Measurements from ENCODE around the gene FUT4. TPM values are rescaled to one million over a fixed set of nuclear protein-coding genes. Genes with fewer than 3 reads are reported as not detected.

The FUT4 gene, protein sequence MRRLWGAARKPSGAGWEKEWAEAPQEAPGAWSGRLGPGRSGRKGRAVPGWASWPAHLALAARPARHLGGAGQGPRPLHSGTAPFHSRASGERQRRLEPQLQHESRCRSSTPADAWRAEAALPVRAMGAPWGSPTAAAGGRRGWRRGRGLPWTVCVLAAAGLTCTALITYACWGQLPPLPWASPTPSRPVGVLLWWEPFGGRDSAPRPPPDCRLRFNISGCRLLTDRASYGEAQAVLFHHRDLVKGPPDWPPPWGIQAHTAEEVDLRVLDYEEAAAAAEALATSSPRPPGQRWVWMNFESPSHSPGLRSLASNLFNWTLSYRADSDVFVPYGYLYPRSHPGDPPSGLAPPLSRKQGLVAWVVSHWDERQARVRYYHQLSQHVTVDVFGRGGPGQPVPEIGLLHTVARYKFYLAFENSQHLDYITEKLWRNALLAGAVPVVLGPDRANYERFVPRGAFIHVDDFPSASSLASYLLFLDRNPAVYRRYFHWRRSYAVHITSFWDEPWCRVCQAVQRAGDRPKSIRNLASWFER
- 0.23 and 0.32 TPM in 2 replicates for total RNA-seq (2022)
- Bru-seq, nascent RNA: percentile 40 among the genes with signal in this experiment
- percentile 17 among the genes with signal in this experiment for BruChase-seq, experiment 1, labeled RNA remaining after a 6-hour chase
- BruChase-seq, experiment 2, labeled RNA remaining after a 2-hour chase: percentile 41 among the genes with signal in this experiment
- long read RNA-seq, full-length matches to known transcripts: 3 of 3 reads
- long read RNA-seq, partial matches to known transcripts: 0 of 3 reads
- long read RNA-seq, other reads (novel, unspliced or antisense): 0 of 3 reads

DNA sequence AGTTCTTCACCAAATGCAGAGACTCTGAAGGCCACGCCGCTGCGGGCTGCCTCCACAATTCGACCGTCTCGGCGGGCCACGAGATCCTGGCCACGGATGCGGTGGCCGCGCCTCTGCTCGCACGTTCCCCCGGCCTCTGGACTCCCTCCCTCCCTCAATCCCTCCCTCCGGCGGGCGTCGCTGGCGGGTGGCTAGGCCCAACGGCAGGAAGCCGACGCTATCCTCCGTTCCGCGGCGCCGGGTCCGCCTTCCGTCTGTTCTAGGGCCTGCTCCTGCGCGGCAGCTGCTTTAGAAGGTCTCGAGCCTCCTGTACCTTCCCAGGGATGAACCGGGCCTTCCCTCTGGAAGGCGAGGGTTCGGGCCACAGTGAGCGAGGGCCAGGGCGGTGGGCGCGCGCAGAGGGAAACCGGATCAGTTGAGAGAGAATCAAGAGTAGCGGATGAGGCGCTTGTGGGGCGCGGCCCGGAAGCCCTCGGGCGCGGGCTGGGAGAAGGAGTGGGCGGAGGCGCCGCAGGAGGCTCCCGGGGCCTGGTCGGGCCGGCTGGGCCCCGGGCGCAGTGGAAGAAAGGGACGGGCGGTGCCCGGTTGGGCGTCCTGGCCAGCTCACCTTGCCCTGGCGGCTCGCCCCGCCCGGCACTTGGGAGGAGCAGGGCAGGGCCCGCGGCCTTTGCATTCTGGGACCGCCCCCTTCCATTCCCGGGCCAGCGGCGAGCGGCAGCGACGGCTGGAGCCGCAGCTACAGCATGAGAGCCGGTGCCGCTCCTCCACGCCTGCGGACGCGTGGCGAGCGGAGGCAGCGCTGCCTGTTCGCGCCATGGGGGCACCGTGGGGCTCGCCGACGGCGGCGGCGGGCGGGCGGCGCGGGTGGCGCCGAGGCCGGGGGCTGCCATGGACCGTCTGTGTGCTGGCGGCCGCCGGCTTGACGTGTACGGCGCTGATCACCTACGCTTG, at the start of gene FUT4:
Gene FUT4 (plus strand): TSS at position 227 of the 951 bp plus-strand sequence. CDS start 213 bp downstream, at position 440.
- CTCF ChIA-PET: interaction anchor here (0.7 kb wide), 1 partner anchor 13 kb away, joined by 3 read pairs; no protein-coding TSS in a partner anchor
- Mint-ChIP-seq H3K36me3 (ENCODE audit: insufficient read depth, unreplicated experiment) (peaks cover 7% of the 10 kb centered on the region), H3K9me3 (ENCODE audit: unreplicated experiment) (no peaks in the 10 kb centered on the region), H3K4me1 (ENCODE audit: insufficient read depth, unreplicated experiment) (peaks cover 10% of the 10 kb centered on the region), H3K27me3 (ENCODE audit: insufficient read depth, unreplicated experiment) (no peaks in the 10 kb centered on the region), H3K4me3 (ENCODE audit: unreplicated experiment) (peak within 1 kb of the TSS; percentile 66), H3K27ac (ENCODE audit: low read depth, unreplicated experiment) (no peak within 1 kb of the TSS)
- intact Hi-C loops (cut with micrococcal nuclease): no loop called here
- POLR2A ChIA-PET: interaction anchor here (0.7 to 1.0 kb wide), 2 partner anchors 8 to 669 kb away, joined by 3 to 4 read pairs; no protein-coding TSS in a partner anchor
- BruUV-seq (replicated peaks): no TSS peak
- peak; percentile 85 for DNase-seq (ENCODE audit: unreplicated experiment)
- TF ChIP-seq, protein P1, sequence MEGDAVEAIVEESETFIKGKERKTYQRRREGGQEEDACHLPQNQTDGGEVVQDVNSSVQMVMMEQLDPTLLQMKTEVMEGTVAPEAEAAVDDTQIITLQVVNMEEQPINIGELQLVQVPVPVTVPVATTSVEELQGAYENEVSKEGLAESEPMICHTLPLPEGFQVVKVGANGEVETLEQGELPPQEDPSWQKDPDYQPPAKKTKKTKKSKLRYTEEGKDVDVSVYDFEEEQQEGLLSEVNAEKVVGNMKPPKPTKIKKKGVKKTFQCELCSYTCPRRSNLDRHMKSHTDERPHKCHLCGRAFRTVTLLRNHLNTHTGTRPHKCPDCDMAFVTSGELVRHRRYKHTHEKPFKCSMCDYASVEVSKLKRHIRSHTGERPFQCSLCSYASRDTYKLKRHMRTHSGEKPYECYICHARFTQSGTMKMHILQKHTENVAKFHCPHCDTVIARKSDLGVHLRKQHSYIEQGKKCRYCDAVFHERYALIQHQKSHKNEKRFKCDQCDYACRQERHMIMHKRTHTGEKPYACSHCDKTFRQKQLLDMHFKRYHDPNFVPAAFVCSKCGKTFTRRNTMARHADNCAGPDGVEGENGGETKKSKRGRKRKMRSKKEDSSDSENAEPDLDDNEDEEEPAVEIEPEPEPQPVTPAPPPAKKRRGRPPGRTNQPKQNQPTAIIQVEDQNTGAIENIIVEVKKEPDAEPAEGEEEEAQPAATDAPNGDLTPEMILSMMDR (IDR thresholded peaks at IDR 0.05; ENCODE audit: unreplicated experiment): no peak

DNA sequence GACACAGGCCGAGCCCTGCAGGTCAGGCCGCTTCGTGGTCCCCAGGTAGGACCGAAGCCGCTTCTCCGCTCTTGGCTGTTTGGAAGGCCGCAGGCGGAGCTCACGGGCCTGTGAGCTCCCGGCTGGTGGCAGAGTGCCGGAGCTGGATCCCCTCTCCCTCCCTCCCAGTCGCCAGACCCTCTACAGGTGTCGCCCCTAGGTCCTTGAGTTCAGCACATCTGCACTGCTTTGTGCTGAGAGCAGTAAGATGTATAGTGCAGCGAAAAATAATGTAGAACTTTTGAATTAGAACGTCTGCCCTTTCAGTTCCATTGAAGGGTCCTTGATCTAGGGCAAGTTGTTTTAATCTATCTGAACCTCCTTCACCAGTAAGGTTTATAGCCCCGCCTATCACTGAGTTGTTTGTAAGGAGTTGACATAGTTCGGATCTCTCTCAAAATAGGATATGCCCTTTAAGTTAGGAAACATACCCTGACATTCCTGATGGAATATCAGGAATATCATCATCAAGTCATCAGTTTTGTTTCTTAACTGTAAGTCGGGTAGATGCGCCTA, 49.5 kb upstream of the FUT4 start:
- TSS peak; percentile 56 for BruUV-seq (replicated peaks)
- H3K4me1 Mint-ChIP-seq (ENCODE audit: insufficient read depth, unreplicated experiment): no peaks in the 10 kb centered on the region
- DNase-seq (ENCODE audit: unreplicated experiment): no peak
- ChIA-PET CTCF (interaction anchor here (0.6 kb wide), 1 partner anchor 399 kb away, joined by 3 read pairs; no protein-coding TSS in a partner anchor), POLR2A (interaction anchor here (0.6 to 2.2 kb wide), 11 partner anchors 11 to 755 kb away, joined by 3 to 7 read pairs (median 3); partner anchors contain the start of genes C11orf54 and TAF1D)
- peak overlapping the region; percentile 94 for H3K4me3 Mint-ChIP-seq (ENCODE audit: unreplicated experiment)
- peaks cover 31% of the 10 kb centered on the region for H3K36me3 Mint-ChIP-seq (ENCODE audit: insufficient read depth, unreplicated experiment)
- H3K27ac Mint-ChIP-seq (ENCODE audit: low read depth, unreplicated experiment): peak overlapping the region; percentile 96
- intact Hi-C loops (cut with micrococcal nuclease): no loop called here
- TF ChIP-seq, protein P1 (IDR thresholded peaks at IDR 0.05; ENCODE audit: unreplicated experiment): no peak
- H3K27me3 Mint-ChIP-seq (ENCODE audit: insufficient read depth, unreplicated experiment): no peaks in the 10 kb centered on the region
- no peaks in the 10 kb centered on the region for H3K9me3 Mint-ChIP-seq (ENCODE audit: unreplicated experiment)

DNA sequence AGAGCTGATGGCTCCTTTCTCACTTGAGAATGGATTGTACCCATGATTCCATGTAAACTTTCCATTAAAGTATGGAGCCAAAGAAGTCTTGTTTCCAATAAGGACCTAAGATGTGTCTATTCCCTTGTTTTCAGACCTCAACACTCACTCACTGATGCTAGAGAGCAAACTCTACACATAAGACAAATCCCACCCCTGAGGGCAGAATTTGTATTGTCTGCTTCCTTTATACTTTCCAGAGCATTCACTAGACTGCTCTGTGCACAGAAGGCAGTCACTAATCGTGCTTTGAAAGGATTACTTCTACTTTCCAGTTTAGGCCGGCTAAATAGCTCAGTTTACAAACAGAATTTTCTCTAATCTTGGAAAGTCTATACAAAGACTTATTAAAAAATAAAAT, 43.5 kb upstream of the FUT4 start:
- no peaks in the 10 kb centered on the region for H3K27me3 Mint-ChIP-seq (ENCODE audit: insufficient read depth, unreplicated experiment)
- H3K9me3 Mint-ChIP-seq (ENCODE audit: unreplicated experiment): no peaks in the 10 kb centered on the region
- DNase-seq (ENCODE audit: unreplicated experiment): no peak
- no peak overlapping the region for H3K27ac Mint-ChIP-seq (ENCODE audit: low read depth, unreplicated experiment)
- no peaks in the 10 kb centered on the region for H3K4me1 Mint-ChIP-seq (ENCODE audit: insufficient read depth, unreplicated experiment)
- POLR2A ChIA-PET: interaction anchor here (0.6 kb wide), 1 partner anchor 1460 kb away, joined by 3 read pairs; no protein-coding TSS in a partner anchor
- TF ChIP-seq, protein P1 (IDR thresholded peaks at IDR 0.05; ENCODE audit: unreplicated experiment): no peak
- H3K4me3 Mint-ChIP-seq (ENCODE audit: unreplicated experiment): no peak overlapping the region
- CTCF ChIA-PET: interaction anchor here (3.4 kb wide), 1 partner anchor 604 kb away, joined by 24 read pairs; no protein-coding TSS in a partner anchor
- intact Hi-C loops (cut with micrococcal nuclease): loop anchor here (5.0 kb wide), 1 partner anchor 1268 kb away; no protein-coding TSS in a partner anchor
- no TSS peak for BruUV-seq (replicated peaks)
- peaks cover 32% of the 10 kb centered on the region for H3K36me3 Mint-ChIP-seq (ENCODE audit: insufficient read depth, unreplicated experiment)

Measured in MCF 10A (cell line).